HG03064 (cell line): Measurements from ENCODE around the gene TPBGL.

ENCODE experiments used
- ATAC-seq: cut with Tn5 transposase; IDR thresholded peaks from one replicate; pipeline ENCODE4 v1.9.1; 2021; ENCODE audit warnings: low read depth; ENCODE audit not compliant: unreplicated experiment

Gene TPBGL

GRCh38 chr11:75245356-75246005 is 4.9 kb downstream of the TPBGL start:
- ATAC-seq: no peak

DNA sequence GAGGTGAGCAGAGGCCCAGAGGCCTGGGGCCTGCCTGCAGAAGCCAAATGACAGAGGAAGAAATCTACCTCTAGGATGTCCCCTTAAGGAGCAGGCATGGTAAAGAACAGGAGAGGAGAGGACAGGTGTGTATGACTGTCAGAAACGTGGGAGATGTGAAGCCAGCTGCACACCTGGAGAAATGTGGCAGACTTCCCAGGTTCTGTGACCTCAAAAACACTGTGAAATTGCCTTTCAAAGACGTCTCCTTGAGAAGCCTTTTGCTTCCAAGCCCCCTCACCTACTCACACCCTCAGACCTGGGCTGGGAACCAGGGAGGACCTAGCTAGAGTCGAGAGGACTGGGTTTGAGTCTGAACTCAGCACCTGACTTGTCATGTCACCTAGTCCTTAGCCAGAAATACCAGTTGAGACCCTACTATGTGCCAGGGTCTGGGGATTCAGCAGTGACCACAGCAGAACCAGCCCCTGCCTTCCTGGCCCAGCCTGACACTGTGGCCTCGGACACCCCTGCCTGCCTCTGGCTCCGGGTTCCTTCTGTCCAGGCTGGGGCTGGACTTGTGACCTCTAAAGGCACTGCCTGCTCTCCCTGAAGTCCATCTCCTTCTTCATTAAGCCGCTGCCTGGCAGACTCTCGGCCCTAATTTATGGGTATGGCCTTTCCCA is 5.6 kb downstream of the TPBGL start:
- ATAC-seq: no peak

GRCh38 chr11:75246671-75247350 is 6.2 kb downstream of the TPBGL start:
- no peak for ATAC-seq

- ATAC-seq: no peak
Measured at GRCh38 chr11:75248924-75249256, 8.3 kb downstream of the TPBGL start.

GRCh38 chr11:75249704-75250103 is 9.1 kb downstream of the TPBGL start:
- no peak for ATAC-seq

DNA sequence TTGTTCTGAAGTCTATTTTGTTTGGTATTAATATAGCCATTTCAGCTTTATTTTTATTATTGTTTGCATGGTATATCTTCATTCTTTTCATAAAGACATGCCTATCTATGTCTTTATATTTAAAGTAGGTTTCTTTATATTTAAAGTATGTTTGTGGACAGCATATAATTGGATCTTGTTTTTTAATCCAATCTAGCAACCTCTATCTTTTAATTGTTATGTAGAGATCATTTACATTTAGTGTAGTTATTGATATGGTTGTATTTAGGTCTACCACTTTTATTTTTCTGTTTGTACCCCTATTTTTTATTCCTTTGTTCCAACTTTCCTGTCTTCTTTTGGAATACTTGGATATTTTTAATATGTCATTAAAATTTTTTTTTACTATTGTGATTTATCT is 13.8 kb downstream of the TPBGL start:
- ATAC-seq: no peak

DNA sequence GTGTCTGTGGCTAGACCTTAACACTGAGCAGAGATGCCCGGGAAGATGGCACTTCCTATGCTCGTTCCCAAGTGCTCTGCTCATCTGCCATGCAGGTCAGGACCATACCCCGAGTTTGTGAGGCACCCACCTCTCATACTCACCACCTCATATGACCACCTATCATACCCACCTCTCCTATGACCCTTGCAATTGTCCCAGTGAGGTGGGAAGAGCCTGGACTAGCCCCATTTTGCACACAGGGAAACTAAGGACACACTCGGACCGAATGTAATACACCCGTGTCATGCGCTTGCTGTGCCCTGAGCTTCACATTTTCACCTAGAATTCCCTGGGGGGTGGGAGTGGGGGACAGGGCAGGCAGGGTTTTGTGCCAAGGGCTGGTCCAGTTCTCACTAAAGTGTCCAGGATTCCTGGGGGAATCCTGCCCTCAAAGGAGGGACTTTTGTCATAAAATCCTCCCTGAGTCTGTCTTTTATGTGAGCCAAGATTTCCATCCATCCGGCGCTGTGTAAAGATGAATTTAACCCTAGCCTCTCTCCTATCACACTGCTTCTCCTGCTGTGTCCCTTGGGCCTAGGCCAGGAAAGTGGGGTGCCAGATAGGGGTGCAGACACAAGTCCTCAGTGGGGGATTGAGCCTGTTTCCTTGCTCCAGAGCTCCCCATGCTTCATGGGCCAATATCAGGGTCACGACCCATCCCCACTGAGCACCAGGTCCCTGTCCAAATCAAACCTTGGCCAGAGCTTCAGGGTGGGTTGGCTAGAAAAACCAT is 20.0 kb downstream of the TPBGL start:
- ATAC-seq: no peak

- no peak for ATAC-seq
Measured at GRCh38 chr11:75261902-75262361, 21.4 kb downstream of the TPBGL start.

DNA sequence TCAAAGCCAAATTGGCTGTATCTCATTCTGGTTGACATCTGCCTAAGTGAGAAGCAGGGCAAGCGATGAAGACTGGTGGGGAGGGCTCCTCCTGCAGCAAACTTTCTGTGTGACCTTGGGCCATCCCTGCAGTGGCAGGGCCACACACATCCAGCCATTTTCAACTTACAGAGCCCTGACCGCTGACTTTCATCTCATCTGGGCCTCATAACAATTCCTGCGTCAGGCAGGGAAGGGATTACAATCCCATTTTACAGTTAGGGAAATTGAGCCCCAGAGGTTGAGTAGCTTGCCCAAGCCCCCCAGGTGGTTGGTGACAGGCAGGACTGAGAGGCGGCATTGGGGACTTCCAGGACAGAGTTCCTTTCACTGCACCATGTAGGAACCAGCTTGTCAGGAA is 21.9 kb downstream of the TPBGL start:
- no peak for ATAC-seq

DNA sequence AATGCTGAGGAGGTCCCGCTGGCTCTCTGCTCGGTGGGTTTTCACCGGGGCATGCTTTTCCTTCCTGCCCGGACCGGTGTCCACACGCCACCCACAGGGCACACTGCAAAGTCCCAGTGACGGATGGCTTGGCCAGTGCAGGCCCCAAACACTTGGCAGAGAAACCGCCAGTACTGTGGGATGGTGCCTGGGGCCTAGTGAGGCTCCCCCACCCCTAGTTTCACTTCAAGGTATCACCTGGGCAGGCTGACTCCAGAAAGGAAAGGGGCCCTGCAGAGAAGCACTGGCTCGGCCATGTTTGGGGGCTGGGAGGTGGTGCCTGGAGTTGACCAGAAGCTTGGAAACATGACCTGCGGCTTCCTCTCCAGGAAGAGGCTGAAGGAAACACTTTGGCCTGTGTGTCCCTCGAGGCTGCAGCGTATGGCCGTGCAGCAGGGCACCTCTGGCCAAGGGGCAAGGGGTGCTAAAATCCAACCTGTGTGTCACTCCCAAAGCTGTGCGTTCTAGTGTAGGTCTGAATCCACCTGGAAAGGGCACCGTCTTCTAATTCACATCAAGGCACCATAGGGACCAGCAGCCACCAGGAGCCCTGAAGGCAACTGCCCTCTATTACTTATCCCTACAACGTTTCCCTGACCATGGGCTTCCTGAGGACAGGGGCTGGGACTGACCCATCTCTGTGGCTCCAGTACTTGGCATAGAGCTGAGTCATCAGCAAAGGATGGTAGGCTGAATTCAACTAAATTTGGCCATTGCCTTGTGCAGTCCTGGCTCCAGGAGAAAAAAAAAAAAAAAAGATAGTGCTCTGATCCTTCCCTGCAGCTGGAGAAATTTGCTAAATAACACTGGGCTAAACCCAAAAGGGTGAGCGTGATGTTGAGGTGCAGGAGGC is 22.6 kb downstream of the TPBGL start:
- no peak for ATAC-seq

DNA sequence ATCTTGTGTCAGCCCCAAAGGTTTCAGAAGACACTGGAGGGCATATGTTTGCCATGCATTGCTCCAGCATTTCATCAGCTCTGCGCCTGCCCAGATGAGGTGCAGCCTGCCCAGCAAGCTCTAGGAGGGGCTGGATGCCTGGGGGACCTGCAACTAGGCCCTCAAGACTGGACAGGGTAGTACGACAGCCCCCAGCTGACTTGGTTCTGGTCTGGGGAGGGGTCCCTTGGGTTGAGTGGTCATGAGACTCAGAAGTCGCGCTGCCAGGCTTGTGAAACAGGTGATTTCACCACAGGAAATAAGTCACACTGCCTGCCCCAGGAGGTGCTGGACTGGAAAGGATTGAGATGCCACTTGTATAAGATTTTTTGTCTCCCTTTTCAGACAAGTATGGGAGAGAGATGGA is 23.4 kb downstream of the TPBGL start:
- no peak for ATAC-seq

- ATAC-seq: no peak
Measured at GRCh38 chr11:75264356-75264755, 23.8 kb downstream of the TPBGL start.

GRCh38 chr11:75264971-75265370 is 24.4 kb downstream of the TPBGL start:
- no peak for ATAC-seq

- no peak for ATAC-seq
Measured at GRCh38 chr11:75265851-75266531, 25.4 kb downstream of the TPBGL start.

DNA sequence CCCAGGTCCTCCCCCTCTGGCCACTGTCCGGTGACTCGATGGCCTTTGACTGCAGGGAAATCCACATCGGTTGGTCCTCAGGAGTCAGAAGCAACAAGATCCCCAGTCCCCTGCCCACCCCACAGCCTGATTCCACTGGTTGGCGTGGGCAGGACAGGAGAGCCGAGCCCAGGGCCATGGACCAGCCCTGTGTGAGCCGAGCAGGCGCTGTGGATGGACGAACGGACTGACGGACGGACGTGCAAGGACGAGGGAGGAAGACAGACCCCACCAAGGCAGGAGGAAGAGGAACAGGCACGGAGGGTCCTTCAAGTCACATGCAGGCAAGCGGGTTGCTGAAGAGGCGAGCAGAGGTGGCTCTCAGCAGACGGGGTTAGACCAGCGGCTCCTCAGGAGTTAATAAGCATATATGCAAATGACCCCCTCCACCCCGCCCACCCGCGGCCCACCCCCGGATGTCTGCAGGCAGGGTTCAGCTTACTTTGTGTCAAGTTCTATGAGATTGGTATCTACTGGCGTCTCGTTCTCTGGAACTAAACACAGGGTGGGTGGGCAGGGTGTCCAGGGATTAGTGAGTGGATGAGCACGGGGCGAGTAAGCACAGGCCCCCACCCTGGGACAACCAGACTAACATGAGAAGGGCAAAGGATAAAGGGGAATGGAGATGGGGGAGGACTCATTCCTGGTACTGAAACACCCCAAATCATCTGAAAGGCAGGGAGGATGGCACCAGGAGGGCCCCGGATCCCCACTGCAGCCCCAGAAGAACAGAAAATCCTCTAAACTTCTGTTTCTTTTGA is 26.8 kb downstream of the TPBGL start:
- ATAC-seq: no peak

GRCh38 chr11:75268626-75269366 is 28.2 kb downstream of the TPBGL start:
- ATAC-seq: no peak

GRCh38 chr11:75269367-75269660 is 28.7 kb downstream of the TPBGL start:
- no peak for ATAC-seq

- ATAC-seq: no peak
Measured at GRCh38 chr11:75269896-75270295, 29.3 kb downstream of the TPBGL start.
